ENCODE results near the gene KCNH3.
"Not testable (repeated sequence)": the region's sequence is repeated elsewhere in the genome, so short reads cannot be mapped to it uniquely, and the experiment has no call there.

The KCNH3 gene

DNA sequence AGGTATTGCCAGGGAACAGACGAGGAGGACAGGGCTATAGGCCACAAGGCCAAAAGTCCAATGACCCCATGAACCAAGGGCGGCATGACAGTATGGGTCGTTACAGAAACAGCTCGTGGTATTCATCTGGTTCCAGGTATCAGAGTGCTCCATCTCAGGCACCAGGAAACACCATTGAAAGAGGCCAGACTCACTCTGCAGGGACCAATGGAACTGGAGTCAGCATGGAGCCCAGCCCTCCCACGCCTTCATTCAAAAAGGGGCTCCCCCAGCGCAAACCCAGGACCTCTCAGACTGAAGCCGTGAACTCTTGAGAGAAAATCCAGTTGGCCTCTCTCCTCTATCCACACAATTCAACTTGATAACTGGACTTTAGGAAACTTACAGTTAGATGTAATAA, 12.9 kb upstream of the KCNH3 start:
- H3K4me3 ChIP-seq (ENCODE audit: low read depth in 1 of 2, low read length in 2 of 2) = no peak overlapping the region
- H3K27me3 ChIP-seq (ENCODE audit: control insufficient read depth in 1 of 2, insufficient read depth in 2 of 2, low read length in 2 of 2) = no peaks in the 10 kb centered on the region
- H3K4me1 ChIP-seq (ENCODE audit: control insufficient read depth in 1 of 2, insufficient read depth in 2 of 2, low read length in 2 of 2) = no peaks in the 10 kb centered on the region
- no peak overlapping the region for H3K27ac ChIP-seq (ENCODE audit: low read depth, low read length)
- H3K36me3 ChIP-seq (ENCODE audit: control insufficient read depth in 1 of 2, insufficient read depth in 2 of 2, low read length in 2 of 2) = peaks cover 17 to 33% of the 10 kb centered on the region in 2 donors
- H3K9ac ChIP-seq (ENCODE audit: low read depth in 1 of 2, low read length in 2 of 2) = no peak overlapping the region
- H3K9me3 ChIP-seq (ENCODE audit: control insufficient read depth in 1 of 2, low read length in 2 of 2) = no peaks in the 10 kb centered on the region

DNA sequence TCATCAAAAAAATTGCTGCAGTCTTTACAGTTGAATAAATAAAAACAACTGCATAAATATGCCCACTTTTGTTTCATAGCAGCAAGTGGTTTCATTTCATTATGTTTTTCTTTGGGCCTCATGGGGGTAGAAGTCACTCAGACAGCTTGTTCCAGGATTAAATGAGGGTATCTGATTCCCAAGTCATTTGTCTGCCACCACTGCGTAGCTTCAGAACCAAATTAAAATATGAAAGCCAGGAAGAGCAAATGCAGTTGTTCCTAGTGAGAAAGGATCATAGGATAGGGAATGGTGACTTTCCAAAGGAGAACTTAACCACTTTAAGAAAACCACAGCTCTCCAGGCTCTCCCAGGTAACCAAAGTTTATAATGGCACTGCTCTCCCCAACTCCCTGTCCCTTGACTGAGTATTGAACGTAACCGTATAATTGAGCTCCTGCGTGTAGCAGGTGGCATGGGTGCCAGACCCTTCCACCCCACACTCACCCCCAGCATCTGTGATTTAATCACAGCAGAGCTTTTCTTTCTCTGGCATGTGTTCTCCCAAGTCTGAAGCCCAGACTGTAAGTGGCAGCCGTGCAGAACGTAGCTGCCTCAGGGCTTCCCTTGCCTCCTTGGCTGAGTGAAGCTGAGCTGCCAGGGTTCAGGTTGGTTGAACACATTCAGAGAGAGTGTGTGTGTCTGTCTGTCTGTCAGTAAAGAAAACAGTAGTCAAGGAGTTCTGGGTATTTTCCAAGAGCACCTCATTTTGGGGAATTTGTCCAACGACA, 11.3 kb upstream of the KCNH3 start:
- Histone ChIP-seq H3K36me3 (ENCODE audit: control insufficient read depth in 1 of 2, insufficient read depth in 2 of 2, low read length in 2 of 2) (peaks cover 17 to 28% of the 10 kb centered on the region in 2 donors), H3K9ac (ENCODE audit: low read depth in 1 of 2, low read length in 2 of 2) (no peak overlapping the region), H3K4me3 (ENCODE audit: low read depth in 1 of 2, low read length in 2 of 2) (no peak overlapping the region), H3K27me3 (ENCODE audit: control insufficient read depth in 1 of 2, insufficient read depth in 2 of 2, low read length in 2 of 2) (no peaks in the 10 kb centered on the region), H3K27ac (ENCODE audit: low read depth, low read length) (no peak overlapping the region), H3K4me1 (ENCODE audit: control insufficient read depth in 1 of 2, insufficient read depth in 2 of 2, low read length in 2 of 2) (peaks cover 9 to 11% of the 10 kb centered on the region in 2 donors), H3K9me3 (ENCODE audit: control insufficient read depth in 1 of 2, low read length in 2 of 2) (no peaks in the 10 kb centered on the region)

DNA sequence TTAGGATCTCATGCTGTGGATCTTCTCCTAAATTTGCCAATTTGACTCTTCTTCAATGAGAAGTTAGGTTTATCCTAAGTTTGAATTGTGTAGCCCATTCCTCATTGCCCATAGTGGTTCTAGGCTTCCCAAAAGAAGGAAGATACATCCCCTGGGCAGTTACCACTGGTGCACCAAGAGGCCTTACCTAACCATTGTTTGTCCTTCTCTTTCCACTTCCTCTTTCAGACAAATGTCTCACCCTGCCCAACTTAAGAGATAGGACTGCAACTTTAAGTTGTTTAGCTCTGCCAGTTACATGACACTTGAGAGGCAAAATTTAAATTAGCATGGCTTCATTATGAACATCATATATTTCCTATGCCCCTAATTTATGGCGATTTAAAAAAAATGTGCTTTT, 9.4 kb upstream of the KCNH3 start:
- peaks cover 12 to 22% of the 10 kb centered on the region in 2 donors for H3K36me3 ChIP-seq (ENCODE audit: control insufficient read depth in 1 of 2, insufficient read depth in 2 of 2, low read length in 2 of 2)
- peaks cover 13% of the 10 kb centered on the region in 2 donors for H3K4me1 ChIP-seq (ENCODE audit: control insufficient read depth in 1 of 2, insufficient read depth in 2 of 2, low read length in 2 of 2)
- H3K27ac ChIP-seq (ENCODE audit: low read depth, low read length) = no peak overlapping the region
- no peaks in the 10 kb centered on the region for H3K9me3 ChIP-seq (ENCODE audit: control insufficient read depth in 1 of 2, low read length in 2 of 2)
- H3K27me3 ChIP-seq (ENCODE audit: control insufficient read depth in 1 of 2, insufficient read depth in 2 of 2, low read length in 2 of 2) = no peaks in the 10 kb centered on the region
- no peak overlapping the region for H3K9ac ChIP-seq (ENCODE audit: low read depth in 1 of 2, low read length in 2 of 2)
- no peak overlapping the region for H3K4me3 ChIP-seq (ENCODE audit: low read depth in 1 of 2, low read length in 2 of 2)

DNA sequence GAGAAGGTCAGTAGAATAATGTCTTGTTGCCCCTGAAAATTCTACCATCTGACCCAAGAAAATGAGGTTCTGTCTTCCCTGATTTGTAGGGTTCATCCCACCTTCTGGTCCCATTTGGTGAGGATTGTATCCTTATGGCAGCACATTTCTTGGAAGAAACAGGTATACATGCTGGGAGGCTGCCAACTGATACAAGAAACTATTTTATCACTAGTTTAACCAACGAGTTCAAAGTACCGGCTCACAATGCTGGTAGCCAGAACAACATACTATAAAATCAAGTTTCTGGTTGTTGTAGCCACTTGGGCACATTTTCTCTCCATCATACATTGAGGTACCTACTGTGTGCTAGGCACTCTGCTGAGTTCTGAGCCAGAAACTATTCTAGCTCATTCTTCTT, 7.1 kb upstream of the KCNH3 start:
- no peaks in the 10 kb centered on the region for H3K9me3 ChIP-seq (ENCODE audit: control insufficient read depth in 1 of 2, low read length in 2 of 2)
- no peak overlapping the region for H3K9ac ChIP-seq (ENCODE audit: low read depth in 1 of 2, low read length in 2 of 2)
- peaks cover 0 to 7% of the 10 kb centered on the region in 2 donors for H3K27me3 ChIP-seq (ENCODE audit: control insufficient read depth in 1 of 2, insufficient read depth in 2 of 2, low read length in 2 of 2)
- no peak overlapping the region for H3K27ac ChIP-seq (ENCODE audit: low read depth, low read length)
- no peaks in the 10 kb centered on the region for H3K36me3 ChIP-seq (ENCODE audit: control insufficient read depth in 1 of 2, insufficient read depth in 2 of 2, low read length in 2 of 2)
- H3K4me3 ChIP-seq (ENCODE audit: low read depth in 1 of 2, low read length in 2 of 2) = no peak overlapping the region
- peaks cover 13% of the 10 kb centered on the region in 2 donors for H3K4me1 ChIP-seq (ENCODE audit: control insufficient read depth in 1 of 2, insufficient read depth in 2 of 2, low read length in 2 of 2)

DNA sequence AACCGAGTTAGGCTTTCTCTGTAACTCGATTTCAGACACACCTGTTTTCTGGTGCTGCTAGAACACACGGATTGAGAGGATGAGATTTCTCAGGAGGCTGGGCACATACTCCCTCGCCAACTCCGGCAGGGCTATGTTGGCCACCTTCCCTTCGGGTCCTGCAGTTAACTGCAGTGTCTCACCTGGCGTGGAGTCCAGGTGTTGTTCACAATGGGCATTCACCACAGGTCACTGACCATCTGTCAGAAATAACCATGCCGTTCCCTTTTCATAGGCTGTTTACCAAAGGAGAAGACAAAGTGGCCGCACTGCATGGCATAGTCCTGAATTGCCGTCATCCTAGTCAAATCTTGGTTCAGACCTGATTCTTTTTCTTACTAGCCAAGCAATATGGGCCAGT, 5.5 kb upstream of the KCNH3 start:
- no peaks in the 10 kb centered on the region for H3K36me3 ChIP-seq (ENCODE audit: control insufficient read depth in 1 of 2, insufficient read depth in 2 of 2, low read length in 2 of 2)
- peaks cover 21% of the 10 kb centered on the region in 2 donors for H3K4me1 ChIP-seq (ENCODE audit: control insufficient read depth in 1 of 2, insufficient read depth in 2 of 2, low read length in 2 of 2)
- peaks cover 10 to 20% of the 10 kb centered on the region in 2 donors for H3K27me3 ChIP-seq (ENCODE audit: control insufficient read depth in 1 of 2, insufficient read depth in 2 of 2, low read length in 2 of 2)
- H3K4me3 ChIP-seq (ENCODE audit: low read depth in 1 of 2, low read length in 2 of 2) = no peak overlapping the region
- H3K9ac ChIP-seq (ENCODE audit: low read depth in 1 of 2, low read length in 2 of 2) = no peak overlapping the region
- no peak overlapping the region for H3K27ac ChIP-seq (ENCODE audit: low read depth, low read length)
- no peaks in the 10 kb centered on the region for H3K9me3 ChIP-seq (ENCODE audit: control insufficient read depth in 1 of 2, low read length in 2 of 2)

DNA sequence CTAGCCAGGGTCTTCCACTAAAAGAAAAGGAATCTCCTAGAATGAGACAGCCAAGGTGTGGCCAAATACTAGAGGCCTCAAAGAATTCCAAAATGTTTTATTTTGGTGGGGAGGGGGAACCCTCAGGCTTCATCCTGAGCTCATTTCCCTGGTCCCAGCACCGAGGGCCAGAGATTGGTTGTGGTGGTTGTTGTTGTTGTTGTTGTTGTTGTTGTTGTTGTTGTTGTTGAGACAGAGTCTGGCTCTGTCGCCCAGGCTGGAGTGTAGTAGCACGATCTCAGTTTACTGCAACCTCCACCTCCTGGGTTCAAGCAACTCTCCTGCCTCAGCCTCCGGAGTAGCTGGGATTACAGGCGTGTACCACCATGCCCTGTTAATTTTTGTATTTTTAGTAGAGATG, 4.7 kb upstream of the KCNH3 start:
- not testable (repeated sequence) for H3K36me3 ChIP-seq (ENCODE audit: control insufficient read depth in 1 of 2, insufficient read depth in 2 of 2, low read length in 2 of 2); H3K9ac ChIP-seq (ENCODE audit: low read depth in 1 of 2, low read length in 2 of 2); H3K4me3 ChIP-seq (ENCODE audit: low read depth in 1 of 2, low read length in 2 of 2); H3K27ac ChIP-seq (ENCODE audit: low read depth, low read length); H3K9me3 ChIP-seq (ENCODE audit: control insufficient read depth in 1 of 2, low read length in 2 of 2)
- peaks cover 21 to 23% of the 10 kb centered on the region in 2 donors for H3K4me1 ChIP-seq (ENCODE audit: control insufficient read depth in 1 of 2, insufficient read depth in 2 of 2, low read length in 2 of 2)
- H3K27me3 ChIP-seq (ENCODE audit: control insufficient read depth in 1 of 2, insufficient read depth in 2 of 2, low read length in 2 of 2) = peaks cover 10 to 21% of the 10 kb centered on the region in 2 donors

DNA sequence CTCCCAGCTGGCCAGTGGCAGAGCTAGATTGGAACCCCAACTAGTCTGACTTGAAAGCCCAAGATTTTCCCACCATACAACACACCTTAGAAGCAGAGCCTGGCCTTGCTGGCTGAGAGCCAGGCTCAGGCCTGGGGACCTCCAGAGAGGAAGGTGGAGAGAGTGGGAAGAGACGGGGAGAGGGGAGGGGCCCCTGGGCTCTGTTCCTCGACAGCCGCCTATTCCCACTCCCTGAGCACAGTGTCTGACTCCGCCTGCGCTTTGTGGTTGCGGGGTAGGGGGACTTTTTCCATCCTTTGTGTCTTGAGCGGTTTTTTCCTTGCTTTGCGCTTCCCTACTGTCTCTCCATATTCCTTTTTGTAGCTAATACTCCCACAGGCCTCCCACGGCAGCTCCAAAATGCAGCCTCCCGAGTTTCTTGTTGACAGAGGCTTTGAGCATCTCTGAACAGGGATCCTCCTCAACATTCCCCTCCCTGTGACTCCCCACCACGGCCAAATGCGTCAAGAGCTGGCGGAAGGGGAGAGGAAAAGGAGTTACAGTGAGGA, 4.0 kb upstream of the KCNH3 start:
- H3K36me3 ChIP-seq (ENCODE audit: control insufficient read depth in 1 of 2, insufficient read depth in 2 of 2, low read length in 2 of 2) = no peaks in the 10 kb centered on the region
- peaks cover 21 to 23% of the 10 kb centered on the region in 2 donors for H3K4me1 ChIP-seq (ENCODE audit: control insufficient read depth in 1 of 2, insufficient read depth in 2 of 2, low read length in 2 of 2)
- no peak overlapping the region for H3K27ac ChIP-seq (ENCODE audit: low read depth, low read length)
- H3K9ac ChIP-seq (ENCODE audit: low read depth in 1 of 2, low read length in 2 of 2) = no peak overlapping the region
- H3K4me3 ChIP-seq (ENCODE audit: low read depth in 1 of 2, low read length in 2 of 2) = no peak overlapping the region
- no peaks in the 10 kb centered on the region for H3K9me3 ChIP-seq (ENCODE audit: control insufficient read depth in 1 of 2, low read length in 2 of 2)
- peaks cover 16 to 27% of the 10 kb centered on the region in 2 donors for H3K27me3 ChIP-seq (ENCODE audit: control insufficient read depth in 1 of 2, insufficient read depth in 2 of 2, low read length in 2 of 2)

DNA sequence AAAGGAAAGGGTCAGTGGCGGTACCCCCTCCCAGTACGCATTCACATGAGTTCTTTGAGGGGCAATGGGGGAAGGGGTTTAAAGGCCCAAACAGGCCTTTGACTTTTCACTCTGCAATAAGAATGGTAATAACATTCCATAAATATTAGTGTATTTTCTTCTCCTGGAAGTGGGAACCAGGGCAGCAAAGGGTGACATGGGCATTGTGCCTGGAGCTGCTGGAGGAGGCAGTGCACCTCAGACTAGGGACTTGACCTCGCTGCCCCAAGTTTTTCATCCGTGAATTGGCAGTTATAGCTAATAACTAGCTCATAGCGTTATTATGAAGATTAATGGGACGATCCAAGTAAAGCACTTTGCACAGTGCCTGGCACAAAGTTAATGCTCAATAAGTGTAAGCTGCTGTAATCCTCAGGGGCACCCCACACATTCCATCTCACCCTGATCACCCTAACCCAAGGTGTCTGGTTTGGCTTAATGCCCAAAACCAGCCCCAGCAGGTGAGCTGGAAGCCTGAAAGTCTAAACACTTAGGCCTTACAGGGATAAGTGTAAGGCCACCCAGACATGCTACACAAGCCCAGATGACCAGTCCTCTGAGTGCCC, 2.8 kb upstream of the KCNH3 start:
- H3K27me3 ChIP-seq (ENCODE audit: control insufficient read depth in 1 of 2, insufficient read depth in 2 of 2, low read length in 2 of 2) = peaks cover 28 to 36% of the 10 kb centered on the region in 2 donors
- H3K27ac ChIP-seq (ENCODE audit: low read depth, low read length) = no peak overlapping the region
- H3K9me3 ChIP-seq (ENCODE audit: control insufficient read depth in 1 of 2, low read length in 2 of 2) = no peaks in the 10 kb centered on the region
- H3K9ac ChIP-seq (ENCODE audit: low read depth in 1 of 2, low read length in 2 of 2) = no peak overlapping the region
- H3K4me1 ChIP-seq (ENCODE audit: control insufficient read depth in 1 of 2, insufficient read depth in 2 of 2, low read length in 2 of 2) = peaks cover 21 to 23% of the 10 kb centered on the region in 2 donors
- no peaks in the 10 kb centered on the region for H3K36me3 ChIP-seq (ENCODE audit: control insufficient read depth in 1 of 2, insufficient read depth in 2 of 2, low read length in 2 of 2)
- no peak overlapping the region for H3K4me3 ChIP-seq (ENCODE audit: low read depth in 1 of 2, low read length in 2 of 2)

DNA sequence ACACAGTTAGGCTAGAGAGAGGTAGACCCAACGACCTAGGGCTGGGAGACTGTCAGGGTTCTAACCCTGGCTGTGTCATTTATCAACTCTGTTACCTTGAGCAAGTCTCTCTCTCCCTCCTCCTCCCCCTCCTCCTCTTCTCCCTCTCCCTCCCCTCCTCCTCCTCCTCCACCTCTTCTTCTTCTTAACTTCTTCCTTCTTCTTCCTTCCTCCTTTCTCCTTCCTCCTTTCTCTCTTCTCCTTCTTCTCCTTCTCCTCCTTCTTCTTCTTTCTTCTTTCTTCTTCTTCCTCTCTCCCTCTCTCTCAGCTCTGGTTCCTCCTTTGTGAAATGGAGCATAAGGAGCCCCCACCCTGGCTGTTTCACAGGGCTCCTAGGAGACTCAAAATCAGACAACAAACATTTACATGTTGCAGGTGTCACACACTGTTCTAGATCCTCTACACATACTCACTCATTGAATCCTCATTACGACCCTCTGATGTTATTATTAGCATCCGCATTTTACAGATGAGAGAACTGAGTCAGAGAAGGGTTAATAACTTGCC, 2.2 kb upstream of the KCNH3 start:
- peaks cover 29 to 36% of the 10 kb centered on the region in 2 donors for H3K27me3 ChIP-seq (ENCODE audit: control insufficient read depth in 1 of 2, insufficient read depth in 2 of 2, low read length in 2 of 2)
- H3K27ac ChIP-seq (ENCODE audit: low read depth, low read length) = no peak overlapping the region
- no peaks in the 10 kb centered on the region for H3K9me3 ChIP-seq (ENCODE audit: control insufficient read depth in 1 of 2, low read length in 2 of 2)
- H3K36me3 ChIP-seq (ENCODE audit: control insufficient read depth in 1 of 2, insufficient read depth in 2 of 2, low read length in 2 of 2) = no peaks in the 10 kb centered on the region
- no peak overlapping the region for H3K4me3 ChIP-seq (ENCODE audit: low read depth in 1 of 2, low read length in 2 of 2)
- peaks cover 19 to 20% of the 10 kb centered on the region in 2 donors for H3K4me1 ChIP-seq (ENCODE audit: control insufficient read depth in 1 of 2, insufficient read depth in 2 of 2, low read length in 2 of 2)
- no peak overlapping the region for H3K9ac ChIP-seq (ENCODE audit: low read depth in 1 of 2, low read length in 2 of 2)

DNA sequence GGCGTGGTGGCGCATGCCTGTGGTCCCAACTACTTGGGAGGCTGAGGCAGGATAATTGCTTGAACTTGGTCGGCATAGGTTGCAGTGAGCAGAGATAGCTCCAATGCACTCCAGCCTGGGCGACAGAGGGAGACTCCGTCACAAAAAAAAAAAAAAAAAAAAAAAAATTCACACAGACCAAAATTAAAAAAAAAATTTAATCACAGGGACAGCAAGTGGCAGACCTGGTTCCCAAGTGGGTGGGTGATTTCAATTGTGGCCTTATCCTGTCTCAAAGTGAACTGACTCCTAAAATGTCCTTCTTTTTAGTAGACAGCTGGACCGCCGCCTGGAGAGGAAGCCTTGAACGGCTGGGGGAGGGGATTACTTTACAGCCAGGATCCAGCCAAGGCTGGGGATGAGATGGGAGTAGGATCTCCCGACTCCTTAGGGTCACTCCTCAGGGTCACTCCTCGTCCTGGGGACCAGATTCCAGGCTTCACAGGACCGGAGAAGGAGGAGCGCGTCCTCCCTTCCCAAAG, 1.5 kb upstream of the KCNH3 start:
- H3K4me1 ChIP-seq (ENCODE audit: control insufficient read depth in 1 of 2, insufficient read depth in 2 of 2, low read length in 2 of 2) = peaks cover 15% of the 10 kb centered on the region in 2 donors
- H3K36me3 ChIP-seq (ENCODE audit: control insufficient read depth in 1 of 2, insufficient read depth in 2 of 2, low read length in 2 of 2) = no peaks in the 10 kb centered on the region
- no peak overlapping the region for H3K9ac ChIP-seq (ENCODE audit: low read depth in 1 of 2, low read length in 2 of 2)
- H3K27ac ChIP-seq (ENCODE audit: low read depth, low read length) = no peak overlapping the region
- H3K9me3 ChIP-seq (ENCODE audit: control insufficient read depth in 1 of 2, low read length in 2 of 2) = no peaks in the 10 kb centered on the region
- H3K4me3 ChIP-seq (ENCODE audit: low read depth in 1 of 2, low read length in 2 of 2) = peak overlapping the region; percentile 59 to 63
- peaks cover 29 to 36% of the 10 kb centered on the region in 2 donors for H3K27me3 ChIP-seq (ENCODE audit: control insufficient read depth in 1 of 2, insufficient read depth in 2 of 2, low read length in 2 of 2)
